OCI-LY1 (cell line): ENCODE data around the gene PNPLA7.
A peak's percentile ranks its signal among the peaks of the same experiment; 100 is the strongest.

Experiments used
- H2AFZ ChIP-seq: fragments of 200-600 bp; sonication (generic), shearing (Covaris generic); 2 replicates; pipeline ENCODE4 v1.6.0; 2014; ENCODE audit warnings: antibody characterized with exemption, mild to moderate bottlenecking, low read length
- H3F3A ChIP-seq: fragments of 200-600 bp; sonication (generic), shearing (Covaris generic); 2 replicates; pipeline ENCODE4 v1.6.0; 2014; ENCODE audit warnings: mild to moderate bottlenecking, antibody characterized with exemption, low read length, moderate library complexity; ENCODE audit not compliant: insufficient read depth
- H3K27ac ChIP-seq: fragments of 200-600 bp; sonication (generic); 2 replicates; pipeline ENCODE4 v1.5.1; 2014; ENCODE audit warnings: low read length, mixed run types, mild to moderate bottlenecking, low read depth; ENCODE audit not compliant: poor library complexity, severe bottlenecking
- H3K27me3 ChIP-seq: fragments of 200-600 bp; sonication (generic); 2 replicates; pipeline ENCODE4 v1.6.0; 2014; ENCODE audit warnings: antibody characterized with exemption, mild to moderate bottlenecking, low read length, moderate library complexity; ENCODE audit not compliant: insufficient read depth
- H3K36me3 ChIP-seq: fragments of 200-600 bp; sonication (generic); 2 replicates; pipeline ENCODE4 v1.6.1; 2014; ENCODE audit warnings: mild to moderate bottlenecking, antibody characterized with exemption, low read length, moderate library complexity, mixed read lengths; ENCODE audit not compliant: insufficient read depth
- H3K4me1 ChIP-seq: fragments of 200-600 bp; sonication (generic); 2 replicates; pipeline ENCODE4 v1.5.1; 2014; ENCODE audit warnings: mild to moderate bottlenecking, low read length, moderate library complexity; ENCODE audit not compliant: insufficient read depth, severe bottlenecking
- H3K4me2 ChIP-seq: fragments of 200-600 bp; sonication (generic), shearing (Covaris generic); 2 replicates; pipeline ENCODE4 v1.6.1; 2014; ENCODE audit warnings: low read length
- H3K4me3 ChIP-seq: fragments of 200-600 bp; sonication (generic); 2 replicates; pipeline ENCODE4 v1.5.1; 2014; ENCODE audit warnings: low read length, low read depth, mild to moderate bottlenecking, mixed read lengths; ENCODE audit not compliant: poor library complexity, severe bottlenecking
- H3K79me2 ChIP-seq: fragments of 200-600 bp; shearing (Covaris generic); 2 replicates; pipeline ENCODE4 v1.6.1; 2016; ENCODE audit warnings: mixed run types, low read length, mixed read lengths; ENCODE audit not compliant: insufficient read depth
- H3K9ac ChIP-seq: fragments of 200-600 bp; sonication (generic), shearing (Covaris generic); 2 replicates; pipeline ENCODE4 v1.6.1; 2014; ENCODE audit warnings: mild to moderate bottlenecking, low read length, mixed read lengths
- H3K9me2 ChIP-seq: fragments of 200-600 bp; sonication (generic), shearing (Covaris generic); 2 replicates; pipeline ENCODE4 v1.6.1; 2014; ENCODE audit warnings: low read depth, mild to moderate bottlenecking, low read length, mixed read lengths
- H3K9me3 ChIP-seq: fragments of 200-600 bp; shearing (Covaris generic); 2 replicates; pipeline ENCODE4 v1.6.1; 2014; ENCODE audit warnings: low read length, mixed read lengths
- H4K20me1 ChIP-seq: fragments of 200-600 bp; sonication (generic), shearing (Covaris generic); 2 replicates; pipeline ENCODE4 v1.6.0; 2016; ENCODE audit warnings: mild to moderate bottlenecking, low read length; ENCODE audit not compliant: insufficient read depth
- CTCF ChIP-seq: fragments of 200-600 bp; sonication (generic), shearing (Covaris generic); IDR thresholded peaks from 2 replicates; pipeline ENCODE4 v1.5.1; 2017; ENCODE audit warnings: mild to moderate bottlenecking, antibody characterized with exemption, low read length, moderate library complexity, mixed read lengths
- EZH2 ChIP-seq: fragments of 200-600 bp; sonication (generic), shearing (Covaris generic); IDR thresholded peaks from 2 replicates; pipeline ENCODE4 v1.8.0; 2017; ENCODE audit warnings: borderline replicate concordance, mixed run types, mild to moderate bottlenecking, antibody characterized with exemption, low read length, moderate library complexity, mixed read lengths

PNPLA7 gene

DNA sequence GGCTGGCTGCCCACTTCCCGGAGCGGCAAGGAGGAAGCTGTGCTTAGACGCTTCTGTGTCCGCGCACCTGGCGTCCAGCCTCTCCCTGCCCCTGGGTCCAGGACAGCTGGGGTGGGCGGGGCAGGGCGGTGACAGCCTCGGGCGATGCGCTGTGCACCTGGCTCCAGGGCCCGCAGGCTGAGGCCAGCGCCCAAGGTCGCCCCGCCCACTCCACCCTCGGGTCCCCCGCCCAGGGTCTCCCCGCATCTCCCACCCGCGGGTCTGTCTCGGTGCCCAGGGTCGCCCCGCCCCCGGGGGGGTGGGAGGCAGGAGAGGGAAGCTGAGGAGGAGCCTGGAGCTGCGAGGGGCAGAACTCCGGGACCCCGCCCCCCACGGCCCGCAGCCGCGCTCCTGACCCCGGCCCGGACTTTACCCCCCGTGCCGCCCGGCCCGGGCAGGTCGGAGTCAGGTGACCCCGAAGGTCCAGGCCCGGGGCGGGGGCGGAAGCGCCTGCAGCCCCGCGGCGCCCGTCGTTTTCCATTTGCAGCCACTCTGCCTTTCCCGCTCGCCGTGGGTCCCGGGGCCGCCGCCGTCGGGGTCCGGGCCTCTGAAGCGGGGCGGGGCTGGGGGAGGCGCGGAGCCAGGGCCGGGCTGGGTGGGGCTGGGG is 108.8 kb downstream of the PNPLA7 start, which contains the start of gene ENTPD8:
Gene ENTPD8, minus strand, starts transcription at position 69 of the 646 bp plus-strand sequence. CDS start 3,072 bp downstream, outside the sequence.
- no peaks in the 10 kb centered on the region for H3K9me2 ChIP-seq
- no peak for TF ChIP-seq CTCF
- TF ChIP-seq EZH2, result no peak
- H3K27me3 ChIP-seq, result 0 out of 2 replicates have a peak, but pooled peaks cover 6% of the 10 kb centered on the region
- H4K20me1 ChIP-seq, result no peaks in the 10 kb centered on the region
- H3K27ac ChIP-seq, result no peak within 1 kb of the TSS
- H2AFZ ChIP-seq, result no peak within 1 kb of the TSS
- peaks cover 2% of the 10 kb centered on the region for H3K4me1 ChIP-seq
- no peaks in the 10 kb centered on the region for H3F3A ChIP-seq
- H3K4me3 ChIP-seq, result peak within 1 kb of the TSS; percentile 50
- no peaks in the 10 kb centered on the region for H3K36me3 ChIP-seq
- no peaks in the 10 kb centered on the region for H3K9me3 ChIP-seq
- no peaks in the 10 kb centered on the region for H3K79me2 ChIP-seq
- H3K4me2 ChIP-seq, result peak within 1 kb of the TSS; percentile 63
- H3K9ac ChIP-seq, result no peak within 1 kb of the TSS

- H3K9me3 ChIP-seq, result no peaks in the 10 kb centered on the region
- H2AFZ ChIP-seq, result no peak overlapping the region
- H3K79me2 ChIP-seq, result no peaks in the 10 kb centered on the region
- no peaks in the 10 kb centered on the region for H4K20me1 ChIP-seq
- 0 out of 2 replicates have a peak, but pooled peaks cover 12% of the 10 kb centered on the region for H3K27me3 ChIP-seq
- no peak for TF ChIP-seq CTCF
- TF ChIP-seq EZH2, result no peak
- H3K27ac ChIP-seq, result no peak overlapping the region
- no peak overlapping the region for H3K9ac ChIP-seq
- H3K36me3 ChIP-seq, result no peaks in the 10 kb centered on the region
- no peaks in the 10 kb centered on the region for H3F3A ChIP-seq
- H3K4me3 ChIP-seq, result no peak overlapping the region
- no peak overlapping the region for H3K4me2 ChIP-seq
- H3K9me2 ChIP-seq, result no peaks in the 10 kb centered on the region
- no peaks in the 10 kb centered on the region for H3K4me1 ChIP-seq
These were observed 111.0 kb downstream of the PNPLA7 start for GRCh38 chr9:137439158-137439714.

DNA sequence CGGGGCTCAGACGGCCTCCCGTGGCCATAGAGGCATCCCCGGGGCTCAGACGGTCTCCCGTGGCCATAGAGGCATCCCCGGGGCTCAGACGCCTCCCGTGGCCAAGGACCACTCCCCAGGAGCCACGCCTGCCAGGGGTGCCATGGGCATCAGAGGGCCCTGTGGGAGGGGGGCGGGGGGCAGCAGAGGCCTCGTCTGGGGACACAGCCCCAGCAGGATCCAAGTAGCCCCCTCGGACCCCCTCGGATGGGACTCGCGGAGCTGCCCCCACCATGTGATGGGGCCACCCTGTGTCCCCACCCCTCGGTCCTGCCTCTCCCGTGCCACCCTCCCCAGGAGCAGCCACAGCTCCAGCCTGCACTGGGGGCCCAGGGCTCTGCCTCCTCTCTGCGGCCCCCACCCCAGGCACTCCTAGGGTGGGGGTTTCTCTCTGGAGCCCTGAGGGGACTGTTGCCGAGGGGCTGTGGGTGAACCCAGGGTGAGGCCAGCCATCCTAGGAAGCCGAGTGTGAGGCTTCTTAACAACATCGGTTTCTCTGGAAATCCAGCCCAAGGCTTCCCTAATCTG is 111.5 kb downstream of the PNPLA7 start:
- H3K27ac ChIP-seq, result no peak overlapping the region

More for the DNA sequence above, 111.5 kb downstream of the PNPLA7 start:
- no peak overlapping the region for H3K4me3 ChIP-seq
- H3K4me2 ChIP-seq, result no peak overlapping the region
- H3F3A ChIP-seq, result no peaks in the 10 kb centered on the region
- no peaks in the 10 kb centered on the region for H3K9me2 ChIP-seq
- no peaks in the 10 kb centered on the region for H4K20me1 ChIP-seq
- no peaks in the 10 kb centered on the region for H3K79me2 ChIP-seq
- no peak overlapping the region for H3K9ac ChIP-seq
- TF ChIP-seq EZH2 (no peak), CTCF (no peak)
- no peak overlapping the region for H2AFZ ChIP-seq
- H3K36me3 ChIP-seq, result no peaks in the 10 kb centered on the region
- 0 out of 2 replicates have a peak, but pooled peaks cover 12% of the 10 kb centered on the region for H3K27me3 ChIP-seq
- no peaks in the 10 kb centered on the region for H3K4me1 ChIP-seq
- H3K9me3 ChIP-seq, result no peaks in the 10 kb centered on the region
